T-helper 2 cell treated with Interferon-gamma antibody and Interleukin-4, amounts not matched to agents 100 ng/mL and 5 ng/mL, for 36 hours (primary cell): ENCODE data around the gene USHBP1. TPM values are rescaled to one million over a fixed set of nuclear protein-coding genes. Genes with fewer than 3 reads are reported as not detected.

Experiments
- intact Hi-C: fragments of 100-400 bp; cut with micrococcal nuclease; formaldehyde crosslinking; loops from one replicate; pipeline ENCODE4 v1.15.1; 2023
- total RNA-seq: library from RNA; stranded (reverse); gene quantifications from 2 replicates; pipeline ENCODE4 v1.2.3, GENCODE V29; 2022

Gene USHBP1
- total RNA-seq, 1 donor from 2014 or later, result 0.25 TPM

DNA sequence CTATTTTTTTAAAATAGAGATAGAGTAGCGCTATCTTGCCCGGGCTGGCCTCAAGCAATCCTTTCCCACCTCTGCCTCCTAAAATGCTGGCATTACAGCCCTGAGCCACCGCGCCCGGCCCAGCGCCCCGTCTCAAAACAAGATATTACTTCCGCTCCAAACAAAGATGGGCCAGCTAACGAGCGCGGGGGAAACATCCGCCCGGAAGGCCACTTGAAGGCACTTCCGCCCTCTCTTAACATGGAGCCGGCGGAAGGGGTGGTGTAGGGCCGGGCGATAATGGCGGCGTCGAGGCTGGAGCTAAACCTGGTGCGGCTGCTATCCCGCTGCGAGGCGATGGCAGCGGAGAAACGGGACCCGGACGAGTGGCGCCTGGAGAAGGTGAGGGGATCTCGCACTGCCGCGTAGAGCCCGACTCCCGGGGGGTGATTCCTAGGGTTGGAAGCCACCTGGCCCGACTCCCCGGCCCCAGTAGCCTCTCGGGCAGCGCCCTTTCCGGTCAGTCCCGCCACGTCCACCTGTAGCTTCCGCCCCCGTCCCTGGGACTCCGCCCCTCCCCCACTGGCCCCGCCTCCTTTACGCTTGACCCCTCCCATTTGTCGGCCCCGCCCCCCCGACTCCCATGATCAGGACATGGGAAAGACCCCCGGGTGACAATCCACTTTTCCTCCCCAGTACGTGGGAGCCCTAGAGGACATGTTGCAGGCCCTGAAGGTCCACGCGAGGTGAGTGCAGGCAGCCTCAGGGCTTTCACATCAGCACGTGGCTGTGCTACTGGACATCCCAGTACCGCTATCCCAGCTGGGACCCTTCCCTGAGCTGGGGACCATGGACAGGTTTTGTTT, 49.2 kb downstream of the USHBP1 start, which contains the start of gene USE1:
TSS of gene USE1 (plus strand) at position 231 of the 845 bp plus-strand sequence. CDS start at position 280, 49 bp downstream.
- intact Hi-C loops, result loop anchor here (1.0 kb wide), 2 partner anchors 11 to 140 kb away; partner anchors contain the start of genes HAUS8, MYO9B and OCEL1

DNA sequence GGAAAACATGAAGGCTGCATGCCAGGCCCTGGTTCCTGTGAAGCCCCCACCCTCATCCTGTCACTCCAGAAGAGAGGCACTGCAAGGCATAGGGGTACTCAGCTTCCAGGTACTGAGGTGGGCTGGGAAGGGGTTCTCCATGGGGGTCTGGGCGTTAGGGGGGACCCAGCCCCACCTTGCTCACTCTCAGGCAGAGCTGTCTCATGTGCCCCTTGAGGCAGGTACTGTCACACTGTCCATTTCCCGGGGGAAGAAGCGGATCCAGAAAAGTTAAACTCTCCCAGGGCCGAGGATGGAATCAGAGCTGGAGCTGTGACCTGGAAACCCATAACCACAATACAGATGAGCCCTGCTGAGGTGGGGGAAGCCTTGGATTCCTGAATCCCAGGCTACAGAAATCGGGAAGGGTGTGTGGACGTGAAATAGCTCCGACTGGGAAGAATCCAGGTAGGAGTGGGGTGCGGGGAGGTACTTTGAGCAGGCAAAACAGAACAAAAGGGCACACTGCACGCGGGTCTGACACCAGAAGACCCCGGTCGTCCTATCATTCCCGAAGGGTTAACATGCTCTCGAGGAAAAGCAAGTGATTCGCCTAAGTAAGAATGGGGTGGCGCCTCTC, 49.9 kb downstream of the USHBP1 start:
- intact Hi-C loops, result loop anchor here (1.0 kb wide), 2 partner anchors 12 to 139 kb away; partner anchors contain the start of genes HAUS8, MYO9B and OCEL1

DNA sequence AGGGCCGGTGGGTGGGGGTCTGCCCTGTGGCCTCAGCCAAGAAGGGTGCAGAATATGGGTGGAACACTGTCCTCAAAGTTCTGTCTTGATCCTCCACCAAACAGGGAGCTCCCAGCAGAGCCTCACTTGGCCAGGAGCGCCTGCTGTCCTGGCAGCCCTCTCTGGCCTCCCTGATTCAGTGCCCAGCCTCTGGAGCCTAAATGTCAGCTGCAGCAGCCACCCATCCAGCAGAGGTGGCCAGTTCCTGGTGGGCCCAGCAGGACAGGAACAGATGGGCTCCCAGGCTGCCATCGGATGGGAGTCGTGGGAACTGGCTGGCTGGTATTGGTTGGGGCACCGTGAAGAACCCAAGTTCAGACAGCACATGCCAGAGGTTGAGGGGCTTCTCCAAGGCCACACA, 51.2 kb downstream of the USHBP1 start:
- intact Hi-C loops, result no loop called here

DNA sequence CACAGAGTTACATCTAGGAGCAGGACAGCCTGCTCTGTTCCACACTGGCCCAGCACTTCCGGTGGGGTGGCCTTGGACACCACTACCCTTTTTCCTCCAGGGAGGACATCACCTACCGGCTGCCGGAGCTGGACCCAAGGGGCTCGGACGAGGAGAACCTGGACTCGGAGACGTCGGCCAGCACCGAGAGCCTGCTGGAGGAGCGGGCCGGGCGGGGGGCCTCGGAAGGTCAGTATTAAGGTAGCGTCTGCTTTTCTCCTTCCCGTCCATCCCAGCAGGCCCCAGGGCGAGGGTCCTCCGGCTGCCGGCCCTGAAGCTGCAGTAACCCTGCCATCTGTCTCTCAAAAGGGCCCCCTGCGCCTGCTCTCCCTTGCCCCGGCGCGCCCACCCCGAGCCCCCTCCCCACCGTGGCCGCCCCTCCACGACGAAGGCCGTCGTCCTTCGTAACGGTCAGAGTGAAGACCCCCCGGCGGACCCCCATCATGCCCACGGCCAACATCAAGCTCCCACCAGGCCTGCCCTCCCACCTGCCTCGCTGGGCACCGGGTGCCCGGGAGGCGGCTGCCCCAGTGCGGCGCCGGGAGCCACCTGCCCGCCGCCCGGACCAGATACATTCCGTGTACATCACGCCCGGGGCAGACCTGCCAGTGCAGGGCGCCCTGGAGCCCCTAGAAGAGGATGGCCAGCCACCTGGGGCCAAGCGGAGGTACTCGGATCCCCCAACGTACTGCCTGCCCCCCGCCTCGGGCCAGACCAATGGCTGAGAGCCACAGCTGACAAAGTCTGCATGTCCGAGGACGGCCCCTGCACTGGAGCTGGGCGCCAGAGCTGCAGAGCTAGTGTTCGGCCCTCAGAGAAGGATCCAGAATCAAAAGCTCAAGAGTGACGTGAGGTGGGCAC, 52.7 kb downstream of the USHBP1 start:
- intact Hi-C loops, result no loop called here

DNA sequence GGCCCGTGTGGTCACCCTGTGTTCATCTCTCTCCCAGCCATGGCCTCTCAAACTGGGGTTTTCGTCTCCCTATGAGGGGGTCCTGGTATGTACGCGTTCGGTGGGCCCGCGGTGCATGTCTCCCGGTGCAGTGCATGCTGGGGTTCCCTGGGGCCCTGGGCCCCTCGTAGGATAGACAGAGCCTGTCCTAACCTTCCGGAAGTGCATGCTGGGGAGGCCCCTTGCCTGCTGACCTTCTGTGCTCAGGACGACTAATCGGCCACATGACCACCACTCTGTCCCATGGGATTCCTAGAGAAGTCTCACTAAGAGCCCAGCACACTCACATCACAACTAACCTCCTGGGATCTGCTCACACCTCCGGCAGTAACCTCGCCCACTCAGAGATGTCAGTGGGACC, 54.2 kb downstream of the USHBP1 start:
- intact Hi-C loops, result no loop called here

- intact Hi-C loops, result loop anchor here (5.0 kb wide), 1 partner anchor 73 kb away; the partner anchor contains the start of gene ANKLE1
These were observed 55.2 kb downstream of the USHBP1 start for GRCh38 chr19:17209126-17210036.

DNA sequence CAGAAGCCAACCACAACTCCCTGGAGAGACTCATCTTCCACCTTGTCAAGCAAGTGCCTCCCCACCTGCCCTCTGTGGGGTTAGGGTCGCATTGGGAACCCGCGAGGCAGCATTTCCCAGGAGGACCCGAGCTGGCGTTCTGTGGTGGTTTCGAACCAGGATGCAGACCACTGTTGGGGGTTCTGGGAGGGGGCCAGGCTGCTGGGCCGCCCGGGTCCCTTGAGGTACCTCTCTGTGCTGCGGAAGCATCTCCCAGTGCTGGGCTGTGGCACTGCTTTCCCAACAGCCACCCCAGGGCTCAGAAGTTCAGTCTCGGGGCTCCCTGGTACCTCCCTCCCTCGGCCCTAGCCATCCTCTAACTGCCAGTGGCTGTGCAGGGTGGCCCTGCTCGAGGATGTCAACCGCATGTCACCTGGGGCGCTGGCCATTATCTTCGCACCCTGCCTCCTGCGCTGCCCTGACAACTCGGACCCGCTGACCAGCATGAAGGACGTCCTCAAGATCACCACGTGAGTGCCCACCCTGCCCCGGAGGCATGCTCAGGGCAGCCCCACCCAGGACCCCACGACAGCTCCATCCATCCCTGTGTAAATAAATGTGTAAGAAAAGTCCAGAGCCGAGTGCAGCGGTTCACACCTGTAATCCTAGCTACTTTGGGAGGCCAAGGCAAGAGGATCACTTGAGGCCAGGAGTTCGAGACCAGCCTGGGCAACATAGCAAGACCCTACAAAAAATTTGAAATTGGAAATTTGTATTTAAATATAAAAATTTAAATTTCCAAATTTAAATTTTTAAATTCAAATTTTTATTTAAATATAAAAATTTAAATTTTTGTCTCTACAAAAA, 57.6 kb downstream of the USHBP1 start:
- intact Hi-C loops, result loop anchor here (5.0 kb wide), 1 partner anchor 75 kb away; the partner anchor contains the start of gene ANKLE1

GRCh38 chr19:17205237-17206140, 59.1 kb downstream of the USHBP1 start:
- intact Hi-C loops, result loop anchor here (5.0 kb wide), 1 partner anchor 77 kb away; the partner anchor contains the start of gene ANKLE1

GRCh38 chr19:17202713-17203112, 61.8 kb downstream of the USHBP1 start:
- intact Hi-C loops, result no loop called here

DNA sequence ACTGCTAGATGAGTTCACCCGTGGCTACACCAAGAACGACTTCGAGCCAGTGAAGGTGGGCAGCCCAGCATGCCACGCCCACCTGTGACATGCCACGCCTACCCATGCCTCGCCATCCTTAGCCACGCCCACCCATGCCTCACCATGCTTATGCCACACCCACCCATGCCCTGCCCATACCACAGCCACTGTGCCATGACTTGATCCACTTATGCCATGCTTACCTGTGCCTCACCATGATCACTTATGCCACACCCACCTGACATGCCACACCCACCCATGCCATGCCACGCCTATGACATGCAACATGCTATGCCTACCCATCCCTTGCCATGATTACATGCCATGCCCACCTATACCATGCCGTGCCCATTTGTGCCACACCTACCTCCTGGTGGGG, 62.3 kb downstream of the USHBP1 start:
- intact Hi-C loops, result no loop called here

- intact Hi-C loops, result no loop called here
These were observed 64.0 kb downstream of the USHBP1 start for GRCh38 chr19:17200408-17201079.

Other genes starting within 250 kb of the USHBP1 start
- 1.3 and 1.6 TPM in 2 replicates for gene CPAMD8, start 237.9 kb downstream of the USHBP1 start, total RNA-seq
- 32.6 and 37.4 TPM in 2 replicates for gene HAUS8, start 189.3 kb downstream of the USHBP1 start, total RNA-seq
- 171 and 175 TPM in 2 replicates for gene MYO9B, start 189.0 kb downstream of the USHBP1 start, total RNA-seq
- gene USE1, start 49.4 kb downstream of the USHBP1 start, total RNA-seq, result 25.3 and 27.5 TPM in 2 replicates
- gene OCEL1, start 38.5 kb downstream of the USHBP1 start, total RNA-seq, result 17.2 and 22.6 TPM in 2 replicates
- 6.2 and 6.3 TPM in 2 replicates for gene NR2F6, start 18.8 kb downstream of the USHBP1 start, total RNA-seq
- 116 and 118 TPM in 2 replicates for gene BABAM1, start 2.7 kb upstream of the USHBP1 start, total RNA-seq
- 6.8 and 7.3 TPM in 2 replicates for gene ANKLE1, start 17.2 kb upstream of the USHBP1 start, total RNA-seq
- 7.2 and 9.2 TPM in 2 replicates for gene ABHD8, start 38.7 kb upstream of the USHBP1 start, total RNA-seq
- gene MRPL34, start 41.1 kb upstream of the USHBP1 start, total RNA-seq, result 76.1 and 77.8 TPM in 2 replicates
- gene DDA1, start 44.8 kb upstream of the USHBP1 start, total RNA-seq, result 33.7 and 39.6 TPM in 2 replicates
- 13.4 TPM in 2 replicates for gene ANO8, start 70.1 kb upstream of the USHBP1 start, total RNA-seq
- 42.4 and 43.5 TPM in 2 replicates for gene GTPBP3, start 72.8 kb upstream of the USHBP1 start, total RNA-seq
- not detected in 2 replicates for gene PLVAP, start 112.6 kb upstream of the USHBP1 start, total RNA-seq
- 3.4 and 4.0 TPM in 2 replicates for gene CCDC194, start 129.5 kb upstream of the USHBP1 start, total RNA-seq
- gene BST2, start 140.9 kb upstream of the USHBP1 start, total RNA-seq, result 159 and 170 TPM in 2 replicates
- 36.4 and 38.5 TPM in 2 replicates for gene MVB12A, start 155.3 kb upstream of the USHBP1 start, total RNA-seq
- not detected in 2 replicates for gene TMEM221, start 183.9 kb upstream of the USHBP1 start, total RNA-seq
- not detected in 2 replicates for gene NXNL1, start 196.2 kb upstream of the USHBP1 start, total RNA-seq
- gene SLC27A1, start 205.8 kb upstream of the USHBP1 start, total RNA-seq, result 1.7 and 1.8 TPM in 2 replicates
- gene PGLS, start 246.9 kb upstream of the USHBP1 start, total RNA-seq, result 87.2 and 88.2 TPM in 2 replicates